AG09319 (cell line): Measurements from ENCODE around the gene KCTD14.
"Not testable (repeated sequence)": the region's sequence is repeated elsewhere in the genome, so short reads cannot be mapped to it uniquely, and the experiment has no call there.

Source experiments
- DNase-seq: peaks from one replicate; pipeline ENCODE4 v3.0.0-alpha.2; 2010; ENCODE audit warnings: low read depth; ENCODE audit errors: extremely low read depth
- TF ChIP-seq, protein P1 (sequence below): IDR thresholded peaks from 2 replicates; pipeline ENCODE4 v1.5.1; 2011; ENCODE audit warnings: low read depth, mild to moderate bottlenecking, inconsistent platforms, low read length, moderate library complexity

KCTD14 gene

DNA sequence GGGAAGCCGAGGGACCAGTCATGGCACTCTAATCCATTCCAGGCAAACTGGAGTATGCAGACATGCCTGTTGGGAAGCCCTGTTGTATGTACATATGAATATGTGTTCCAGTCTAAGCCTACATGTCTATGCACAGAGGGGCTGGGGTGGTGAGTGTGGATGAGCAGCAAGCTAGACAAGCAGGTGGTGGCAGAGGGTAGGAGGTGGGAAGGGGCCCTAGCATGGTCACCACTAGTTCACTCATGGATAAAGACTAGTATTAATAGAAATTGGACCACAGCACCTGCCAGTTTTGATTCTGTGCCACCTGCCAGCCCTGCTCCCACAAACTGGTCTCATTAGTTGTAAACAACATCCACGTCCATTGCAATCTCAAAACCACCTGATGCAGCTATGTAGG lies 42.1 kb upstream of the KCTD14 start:
- DNase-seq = no peak
- TF ChIP-seq, protein P1, sequence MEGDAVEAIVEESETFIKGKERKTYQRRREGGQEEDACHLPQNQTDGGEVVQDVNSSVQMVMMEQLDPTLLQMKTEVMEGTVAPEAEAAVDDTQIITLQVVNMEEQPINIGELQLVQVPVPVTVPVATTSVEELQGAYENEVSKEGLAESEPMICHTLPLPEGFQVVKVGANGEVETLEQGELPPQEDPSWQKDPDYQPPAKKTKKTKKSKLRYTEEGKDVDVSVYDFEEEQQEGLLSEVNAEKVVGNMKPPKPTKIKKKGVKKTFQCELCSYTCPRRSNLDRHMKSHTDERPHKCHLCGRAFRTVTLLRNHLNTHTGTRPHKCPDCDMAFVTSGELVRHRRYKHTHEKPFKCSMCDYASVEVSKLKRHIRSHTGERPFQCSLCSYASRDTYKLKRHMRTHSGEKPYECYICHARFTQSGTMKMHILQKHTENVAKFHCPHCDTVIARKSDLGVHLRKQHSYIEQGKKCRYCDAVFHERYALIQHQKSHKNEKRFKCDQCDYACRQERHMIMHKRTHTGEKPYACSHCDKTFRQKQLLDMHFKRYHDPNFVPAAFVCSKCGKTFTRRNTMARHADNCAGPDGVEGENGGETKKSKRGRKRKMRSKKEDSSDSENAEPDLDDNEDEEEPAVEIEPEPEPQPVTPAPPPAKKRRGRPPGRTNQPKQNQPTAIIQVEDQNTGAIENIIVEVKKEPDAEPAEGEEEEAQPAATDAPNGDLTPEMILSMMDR = no peak

DNA sequence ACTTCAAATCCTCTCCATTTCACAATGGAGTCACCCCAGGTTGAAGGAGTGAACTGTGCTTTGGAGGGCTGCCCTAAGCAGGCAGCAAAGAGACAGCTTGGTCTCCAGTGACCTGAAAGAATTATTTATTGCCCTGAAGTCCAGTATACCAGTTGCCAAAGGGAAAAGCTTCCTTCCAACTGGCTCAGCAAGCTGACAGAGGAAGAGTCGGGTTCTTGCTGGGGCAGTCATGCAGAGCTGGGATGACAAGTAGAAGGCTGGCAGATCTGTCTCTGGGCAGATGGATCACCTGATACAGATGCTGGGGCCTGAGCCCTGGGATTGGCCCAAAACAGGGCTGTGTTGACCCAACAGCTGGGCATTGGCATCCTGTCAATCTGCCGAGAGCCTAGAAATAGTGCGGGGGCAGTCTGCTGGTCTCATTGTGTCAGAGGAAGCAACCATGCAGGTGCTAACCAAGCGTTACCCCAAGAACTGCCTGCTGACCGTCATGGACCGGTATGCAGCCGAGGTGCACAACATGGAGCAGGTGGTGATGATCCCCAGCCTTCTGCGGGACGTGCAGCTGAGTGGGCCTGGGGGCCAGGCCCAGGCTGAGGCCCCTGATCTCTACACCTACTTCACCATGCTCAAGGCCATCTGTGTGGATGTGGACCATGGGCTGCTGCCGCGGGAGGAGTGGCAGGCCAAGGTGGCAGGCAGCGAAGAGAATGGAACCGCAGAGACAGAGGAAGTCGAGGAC lies 40.5 kb upstream of the KCTD14 start, which contains the start of gene THRSP:
TSS of gene THRSP (plus strand) at position 422 of the 742 bp plus-strand sequence. CDS start at position 443, 21 bp downstream.
- no peak for DNase-seq
- TF ChIP-seq, protein P1 = no peak

DNA sequence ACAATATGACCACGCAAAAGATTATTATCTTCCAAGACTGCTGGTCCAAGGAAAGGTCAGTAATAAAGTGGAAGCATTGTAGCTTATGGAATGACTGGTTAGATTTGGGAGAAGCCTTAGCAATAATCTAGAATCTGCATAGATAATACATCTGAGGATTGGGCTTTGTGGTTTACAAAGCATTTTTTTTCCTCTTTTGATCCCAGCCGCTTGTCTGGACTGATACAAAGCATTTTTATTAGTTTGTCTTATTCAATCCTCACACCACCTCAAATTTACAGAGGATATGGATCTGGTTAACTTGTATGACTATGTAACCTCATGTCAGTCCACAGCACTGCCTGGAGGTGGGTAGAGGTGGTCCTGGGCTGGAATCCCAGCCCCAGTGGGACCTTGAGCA lies 39.6 kb upstream of the KCTD14 start:
- DNase-seq = no peak
- TF ChIP-seq, protein P1 = no peak

DNA sequence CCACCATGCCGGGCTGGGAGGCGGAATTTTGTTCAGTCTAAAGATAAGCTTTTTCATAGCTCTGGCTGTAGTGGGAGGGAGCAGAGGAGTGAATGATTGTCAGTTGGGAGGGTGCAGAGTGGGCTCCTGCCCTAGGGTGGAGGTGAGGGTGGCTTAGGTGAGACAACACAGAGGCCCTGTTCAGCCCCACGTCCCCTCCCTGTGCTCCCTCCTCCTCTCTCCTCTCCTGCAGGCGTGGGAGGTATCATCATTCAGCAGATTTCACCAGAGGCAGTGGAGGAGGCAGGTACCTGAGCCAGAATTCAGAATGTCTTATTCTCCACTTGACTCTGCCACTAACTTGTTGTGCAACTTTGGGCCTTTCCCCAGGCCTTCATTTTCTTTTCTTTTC lies 38.8 kb upstream of the KCTD14 start:
- TF ChIP-seq, protein P1 = no peak
- no peak for DNase-seq

DNA sequence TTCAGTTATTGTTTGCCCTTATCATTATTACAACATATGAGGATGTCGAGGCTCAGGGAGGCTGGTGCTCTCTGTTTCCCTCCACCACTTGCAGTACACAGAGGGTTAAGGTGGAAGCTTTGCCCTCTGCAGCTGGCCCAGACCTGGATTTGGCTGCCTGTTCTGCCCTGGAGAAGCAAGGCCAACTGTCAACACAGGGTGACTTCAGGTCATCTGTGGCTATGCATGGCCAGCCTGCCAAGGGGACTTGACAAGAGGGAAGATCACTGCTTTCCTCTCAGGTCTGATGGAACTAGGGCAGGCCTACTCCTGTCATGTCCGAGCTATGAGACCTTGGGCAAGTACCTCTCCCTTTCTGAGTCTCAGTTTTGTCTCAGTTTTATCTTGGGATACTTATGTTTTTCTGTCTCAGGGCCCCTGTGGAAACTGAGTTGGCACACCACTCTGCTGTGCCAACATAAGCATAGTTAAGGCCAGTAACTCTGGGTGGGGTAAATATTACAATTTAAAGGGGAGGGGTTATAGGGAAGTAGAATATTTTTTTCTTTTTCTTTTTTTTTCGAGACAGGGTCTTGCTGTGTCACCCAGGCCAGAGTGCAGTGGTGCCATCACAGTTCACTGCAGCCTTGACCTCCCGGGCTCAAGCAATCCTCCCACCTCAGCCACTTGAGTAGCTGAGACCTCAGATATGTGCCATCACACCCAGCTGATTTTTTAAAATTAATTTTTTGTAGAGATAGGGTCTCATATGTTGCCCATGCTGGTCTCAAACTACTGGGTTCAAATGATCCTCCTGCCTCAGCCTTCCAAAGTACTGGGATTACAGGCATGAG lies 38.2 kb upstream of the KCTD14 start:
- no peak for DNase-seq
- TF ChIP-seq, protein P1 = no peak

DNA sequence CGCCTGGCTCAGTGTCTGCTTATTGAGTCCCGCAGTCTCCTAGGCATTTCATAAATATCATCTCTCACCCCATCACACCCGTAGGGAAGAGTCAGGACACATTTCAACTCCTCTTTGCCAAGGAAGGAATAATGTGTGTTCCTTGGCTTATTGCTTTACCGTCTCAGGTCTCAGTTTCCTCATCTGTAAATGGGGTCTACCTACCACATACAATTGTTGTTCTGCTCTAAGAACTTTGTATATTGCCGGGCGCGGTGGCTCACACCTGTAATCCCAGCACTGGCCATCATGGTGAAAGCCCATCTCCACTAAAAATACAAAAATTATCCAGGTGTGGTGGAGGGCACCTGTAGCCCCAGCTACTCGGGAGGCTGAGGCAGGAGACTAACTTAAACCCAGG lies 37.5 kb upstream of the KCTD14 start:
- no peak for DNase-seq
- TF ChIP-seq, protein P1 = no peak

DNA sequence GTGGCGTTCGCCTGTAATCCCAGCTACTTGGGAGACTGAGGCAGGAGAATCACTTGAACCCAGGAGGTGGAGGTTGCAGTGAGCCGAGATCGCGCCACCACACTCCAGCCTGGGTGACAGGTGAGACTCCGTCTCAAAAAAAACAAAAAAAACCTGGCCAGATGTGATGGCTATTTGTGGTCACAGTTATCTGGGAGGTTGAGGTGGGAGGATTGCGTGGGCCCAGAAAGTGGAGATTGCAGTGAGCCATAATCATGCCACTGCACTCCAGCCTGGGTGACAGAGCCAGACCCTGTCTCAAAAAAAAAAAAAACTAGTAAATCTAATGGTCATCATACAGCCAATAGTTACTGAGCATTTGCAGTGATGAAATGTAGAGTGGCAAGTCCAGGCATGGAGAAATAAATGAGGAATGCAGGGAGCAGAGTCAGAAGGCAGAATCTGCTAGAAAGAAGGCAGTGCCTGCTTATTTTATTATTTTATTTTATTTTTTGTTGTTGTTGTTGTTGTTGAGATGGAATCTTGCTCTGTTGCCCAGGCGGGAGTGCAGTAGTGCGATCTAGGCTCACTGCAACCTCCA lies 36.8 kb upstream of the KCTD14 start:
- DNase-seq = not testable (repeated sequence)
